ENCODE measurements around the gene FUT8.

DNA sequence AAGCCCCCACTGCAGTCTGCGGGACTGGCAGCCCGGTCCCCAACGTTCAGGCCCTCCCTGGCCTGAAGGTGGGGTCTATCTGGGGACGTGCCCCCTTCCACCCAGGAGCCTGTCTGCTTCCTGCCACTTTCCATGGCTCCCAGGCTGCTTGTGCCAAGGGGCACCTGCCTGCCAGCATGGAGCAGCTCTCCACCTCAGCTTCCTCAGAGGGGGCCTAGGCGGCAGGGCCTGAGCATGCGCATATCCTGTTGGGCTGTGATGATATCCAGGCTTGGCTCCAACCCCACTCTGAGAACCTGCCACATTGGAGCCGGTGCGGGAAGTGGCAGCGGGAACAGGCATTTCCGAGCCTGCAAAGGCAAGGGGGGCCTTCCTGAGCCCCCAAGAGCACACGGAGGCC, 57.4 kb downstream of the FUT8 start:
- TF ChIP-seq, protein P1, sequence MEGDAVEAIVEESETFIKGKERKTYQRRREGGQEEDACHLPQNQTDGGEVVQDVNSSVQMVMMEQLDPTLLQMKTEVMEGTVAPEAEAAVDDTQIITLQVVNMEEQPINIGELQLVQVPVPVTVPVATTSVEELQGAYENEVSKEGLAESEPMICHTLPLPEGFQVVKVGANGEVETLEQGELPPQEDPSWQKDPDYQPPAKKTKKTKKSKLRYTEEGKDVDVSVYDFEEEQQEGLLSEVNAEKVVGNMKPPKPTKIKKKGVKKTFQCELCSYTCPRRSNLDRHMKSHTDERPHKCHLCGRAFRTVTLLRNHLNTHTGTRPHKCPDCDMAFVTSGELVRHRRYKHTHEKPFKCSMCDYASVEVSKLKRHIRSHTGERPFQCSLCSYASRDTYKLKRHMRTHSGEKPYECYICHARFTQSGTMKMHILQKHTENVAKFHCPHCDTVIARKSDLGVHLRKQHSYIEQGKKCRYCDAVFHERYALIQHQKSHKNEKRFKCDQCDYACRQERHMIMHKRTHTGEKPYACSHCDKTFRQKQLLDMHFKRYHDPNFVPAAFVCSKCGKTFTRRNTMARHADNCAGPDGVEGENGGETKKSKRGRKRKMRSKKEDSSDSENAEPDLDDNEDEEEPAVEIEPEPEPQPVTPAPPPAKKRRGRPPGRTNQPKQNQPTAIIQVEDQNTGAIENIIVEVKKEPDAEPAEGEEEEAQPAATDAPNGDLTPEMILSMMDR (IDR thresholded peaks at IDR 0.05), result no peak
- TF ChIP-seq EZH2phosphoT487 (IDR thresholded peaks at IDR 0.05) (no peak), EZH2 (IDR thresholded peaks at IDR 0.05) (no peak)

All from neural progenitor cell (in vitro differentiated cells).